ENCODE measurements around the gene HDGFL3. TPM values are rescaled to one million over a fixed set of nuclear protein-coding genes. Genes with fewer than 3 reads are reported as not detected.
"Not testable (repeated sequence)": the region's sequence is repeated elsewhere in the genome, so short reads cannot be mapped to it uniquely, and the experiment has no call there.

HDGFL3 gene
- total RNA-seq, 1 donor from 2014 or later: 26.5 TPM

DNA sequence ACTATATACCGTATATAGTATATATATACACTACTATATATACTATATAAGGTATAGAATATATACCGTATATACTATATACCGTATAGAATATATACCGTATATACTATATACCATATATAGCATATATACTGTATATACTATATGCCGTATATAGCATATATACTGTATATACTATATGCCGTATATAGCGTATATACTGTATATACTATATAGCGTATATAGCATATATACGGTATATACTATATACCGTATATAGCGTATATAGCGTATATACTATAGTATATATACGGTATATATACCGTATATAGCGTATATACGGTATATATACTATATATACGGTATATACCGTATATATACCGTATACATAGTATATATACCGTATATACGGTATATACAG lies 22.6 kb upstream of the HDGFL3 start:
- Histone ChIP-seq H3K27me3 (ENCODE audit: low read depth) (no peaks in the 10 kb centered on the region), H3K4me1 (no peaks in the 10 kb centered on the region), H3K4me3 (no peak overlapping the region), H3K36me3 (no peaks in the 10 kb centered on the region), H3K27ac (no peak overlapping the region), H3K9me3 (no peaks in the 10 kb centered on the region)
- ATAC-seq: no peak
- TF ChIP-seq, protein P1, sequence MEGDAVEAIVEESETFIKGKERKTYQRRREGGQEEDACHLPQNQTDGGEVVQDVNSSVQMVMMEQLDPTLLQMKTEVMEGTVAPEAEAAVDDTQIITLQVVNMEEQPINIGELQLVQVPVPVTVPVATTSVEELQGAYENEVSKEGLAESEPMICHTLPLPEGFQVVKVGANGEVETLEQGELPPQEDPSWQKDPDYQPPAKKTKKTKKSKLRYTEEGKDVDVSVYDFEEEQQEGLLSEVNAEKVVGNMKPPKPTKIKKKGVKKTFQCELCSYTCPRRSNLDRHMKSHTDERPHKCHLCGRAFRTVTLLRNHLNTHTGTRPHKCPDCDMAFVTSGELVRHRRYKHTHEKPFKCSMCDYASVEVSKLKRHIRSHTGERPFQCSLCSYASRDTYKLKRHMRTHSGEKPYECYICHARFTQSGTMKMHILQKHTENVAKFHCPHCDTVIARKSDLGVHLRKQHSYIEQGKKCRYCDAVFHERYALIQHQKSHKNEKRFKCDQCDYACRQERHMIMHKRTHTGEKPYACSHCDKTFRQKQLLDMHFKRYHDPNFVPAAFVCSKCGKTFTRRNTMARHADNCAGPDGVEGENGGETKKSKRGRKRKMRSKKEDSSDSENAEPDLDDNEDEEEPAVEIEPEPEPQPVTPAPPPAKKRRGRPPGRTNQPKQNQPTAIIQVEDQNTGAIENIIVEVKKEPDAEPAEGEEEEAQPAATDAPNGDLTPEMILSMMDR (IDR thresholded peaks at IDR 0.05): no peak
- intact Hi-C loops (cut with DNase I): no loop called here
- no peak for DNase-seq

DNA sequence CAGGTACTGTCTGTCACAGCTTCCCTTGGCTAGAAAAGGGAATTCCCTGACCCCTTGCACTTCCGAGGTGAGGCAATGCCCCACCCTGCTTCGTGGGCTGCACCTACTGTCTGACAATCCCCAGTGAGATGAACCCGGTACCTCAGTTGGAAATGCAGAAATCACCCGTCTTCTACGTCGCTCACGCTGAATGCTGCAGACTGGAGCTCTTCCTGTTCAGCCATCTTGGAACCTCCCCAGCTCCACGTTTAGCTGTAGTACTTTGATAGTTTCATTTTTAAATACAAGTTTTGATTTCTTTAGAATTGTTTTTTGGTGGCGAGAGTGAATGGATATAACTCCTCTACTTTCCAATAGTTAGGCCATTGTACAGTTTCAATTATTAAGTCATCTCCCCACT lies 17.8 kb upstream of the HDGFL3 start:
- intact Hi-C loops (cut with DNase I): no loop called here
- Histone ChIP-seq H3K36me3 (no peaks in the 10 kb centered on the region), H3K27ac (no peak overlapping the region), H3K27me3 (ENCODE audit: low read depth) (no peaks in the 10 kb centered on the region), H3K4me1 (no peaks in the 10 kb centered on the region), H3K4me3 (no peak overlapping the region), H3K9me3 (no peaks in the 10 kb centered on the region)
- TF ChIP-seq, protein P1 (IDR thresholded peaks at IDR 0.05): no peak
- DNase-seq (no peak), ATAC-seq (no peak)

DNA sequence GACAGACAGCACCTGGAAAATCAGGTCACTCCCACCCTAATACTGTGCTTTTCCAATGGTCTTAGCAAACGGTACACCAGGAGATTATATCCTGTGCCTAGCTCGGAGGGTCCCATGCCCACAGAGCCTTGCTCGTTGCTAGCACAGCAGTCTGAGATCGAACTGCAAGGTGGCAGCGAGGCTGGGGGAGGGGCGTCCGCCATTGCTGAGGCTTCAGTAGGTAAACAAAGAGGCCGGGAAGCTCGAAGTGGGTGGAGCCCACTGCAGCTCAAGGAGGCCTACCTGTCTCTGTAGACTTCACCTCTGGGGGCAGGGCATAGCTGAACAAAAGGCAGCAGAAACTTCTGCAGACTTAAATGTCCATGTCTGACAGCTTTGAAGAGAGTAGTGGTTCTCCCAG lies 14.2 kb upstream of the HDGFL3 start:
- ATAC-seq; H3K27me3 ChIP-seq (ENCODE audit: low read depth); H3K36me3 ChIP-seq; intact Hi-C loops (cut with DNase I); H3K4me1 ChIP-seq; H3K4me3 ChIP-seq; H3K9me3 ChIP-seq; DNase-seq; H3K27ac ChIP-seq: not testable (repeated sequence)

DNA sequence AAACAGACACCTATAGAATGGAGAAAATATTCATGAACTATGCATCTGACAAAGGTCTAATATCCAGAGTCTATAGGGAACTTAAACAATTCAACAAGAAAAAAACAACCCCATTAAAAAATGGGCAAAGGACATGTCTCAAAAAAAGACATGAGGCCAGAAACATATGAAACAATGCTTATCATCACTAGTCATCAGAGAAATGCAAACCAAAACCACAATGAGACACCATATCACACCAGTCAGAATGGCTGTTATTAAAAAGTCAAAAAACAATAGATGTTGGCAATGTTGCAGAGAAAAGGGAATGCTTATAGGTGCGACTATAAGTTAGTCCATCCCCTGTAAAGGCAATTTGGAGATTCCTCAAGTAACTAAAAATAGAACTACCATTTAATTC lies 11.4 kb upstream of the HDGFL3 start:
- no peak for DNase-seq
- intact Hi-C loops (cut with DNase I): no loop called here
- H3K9me3 ChIP-seq: no peaks in the 10 kb centered on the region
- TF ChIP-seq, protein P1 (IDR thresholded peaks at IDR 0.05): no peak
- H3K36me3 ChIP-seq: no peaks in the 10 kb centered on the region
- no peak overlapping the region for H3K27ac ChIP-seq
- no peak for ATAC-seq
- H3K27me3 ChIP-seq (ENCODE audit: low read depth): no peaks in the 10 kb centered on the region
- no peaks in the 10 kb centered on the region for H3K4me1 ChIP-seq
- H3K4me3 ChIP-seq: no peak overlapping the region

DNA sequence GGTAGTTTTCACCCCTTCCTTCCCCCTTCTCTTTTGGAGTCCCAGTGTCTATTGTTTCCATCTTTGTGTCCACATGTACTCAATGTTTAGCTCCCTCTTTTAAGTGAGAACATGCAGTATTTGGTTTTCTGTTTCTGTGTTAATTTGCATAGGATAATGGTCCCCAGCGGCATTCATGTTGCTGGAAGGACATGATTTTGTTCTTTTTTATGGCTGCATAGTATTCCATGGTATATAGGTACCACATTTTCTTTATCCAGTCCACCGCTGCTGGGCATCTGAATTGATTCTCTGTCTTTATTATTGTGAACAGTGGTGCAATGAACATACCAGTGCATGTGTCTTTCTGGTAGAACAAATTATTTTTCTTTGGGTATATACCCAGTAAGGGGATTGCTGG lies 7.7 kb upstream of the HDGFL3 start:
- no peaks in the 10 kb centered on the region for H3K27me3 ChIP-seq (ENCODE audit: low read depth)
- no peaks in the 10 kb centered on the region for H3K9me3 ChIP-seq
- no peak overlapping the region for H3K4me3 ChIP-seq
- no peaks in the 10 kb centered on the region for H3K4me1 ChIP-seq
- H3K36me3 ChIP-seq: no peaks in the 10 kb centered on the region
- no peak overlapping the region for H3K27ac ChIP-seq
- DNase-seq (no peak), ATAC-seq (no peak)
- TF ChIP-seq, protein P1 (IDR thresholded peaks at IDR 0.05): no peak
- intact Hi-C loops (cut with DNase I): no loop called here

DNA sequence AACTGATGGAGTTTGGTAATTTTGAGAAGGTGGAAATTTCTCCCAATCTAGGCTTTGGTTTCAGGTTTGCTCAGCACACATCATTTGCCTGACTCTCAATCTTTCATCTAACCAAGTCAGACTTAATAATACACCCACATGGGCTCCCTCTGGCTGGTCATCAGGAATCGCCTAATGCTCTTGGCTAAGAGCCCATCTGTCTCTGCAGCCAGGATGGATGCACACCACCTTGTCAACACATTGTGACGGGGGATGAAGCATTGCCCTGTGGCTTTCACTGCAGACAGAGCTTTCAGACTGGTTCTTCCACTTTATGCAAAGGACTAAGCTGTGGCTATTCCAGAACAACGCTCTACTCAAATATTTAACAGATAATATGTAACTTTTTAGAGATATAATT lies 3.0 kb upstream of the HDGFL3 start:
- Histone ChIP-seq H3K4me1 (peaks cover 15% of the 10 kb centered on the region), H3K27ac (no peak overlapping the region), H3K27me3 (ENCODE audit: low read depth) (no peaks in the 10 kb centered on the region), H3K36me3 (no peaks in the 10 kb centered on the region), H3K4me3 (no peak overlapping the region), H3K9me3 (no peaks in the 10 kb centered on the region)
- ATAC-seq (no peak), DNase-seq (no peak)
- intact Hi-C loops (cut with DNase I): no loop called here
- TF ChIP-seq, protein P1 (IDR thresholded peaks at IDR 0.05): no peak
